Adrenal gland (tissue), 5 donors: ENCODE measurements around the gene SMTNL1.

Experiments
- POLR2A ChIP-seq, 2 donors: fragments of 450-650 bp; IDR thresholded peaks; one replicate each; pipeline ENCODE4 v1.6.1; 2017; ENCODE audit warnings: antibody characterized with exemption in 2 of 2, mild to moderate bottlenecking in 2 of 2, moderate library complexity in 1 of 2
- TF ChIP-seq, protein P1 (sequence below), 6 experiments: fragments of 450-650 bp in 4 of 6; fragments of 200-600 bp in 2 of 6; sonication (generic) in 1 of 6; IDR thresholded peaks; 1 replicate in 5 of 6; 2 replicates in 1 of 6; pipeline versions ENCODE4 v1.5.1 to v1.8.0; 2016 to 2021; ENCODE audit warnings: antibody characterized with exemption in 6 of 6, mild to moderate bottlenecking in 2 of 6, moderate library complexity in 1 of 6
- donor health status: DM: no; HTN: no; CAD: no.

DNA sequence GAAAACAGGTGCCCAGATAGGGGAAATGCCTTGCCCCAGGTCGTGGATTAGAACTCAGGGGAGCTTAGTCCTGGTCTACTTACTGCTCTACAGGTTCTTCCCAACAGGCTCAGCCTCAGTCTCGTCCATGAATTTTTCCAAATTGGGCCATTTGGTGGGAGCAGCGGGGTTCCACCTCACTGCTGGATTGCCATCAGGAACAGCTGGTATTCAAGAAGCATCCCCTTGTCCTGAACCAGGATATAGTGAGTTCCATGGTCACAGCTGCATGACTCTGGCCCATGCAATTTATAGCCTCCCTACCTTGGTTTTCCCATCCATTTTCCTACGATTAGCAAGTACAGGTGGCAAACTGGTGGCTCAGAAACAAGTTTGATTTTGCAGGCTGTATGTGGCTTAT is 36.7 kb downstream of the SMTNL1 start:
- TF ChIP-seq POLR2A (IDR thresholded peaks at IDR 0.05) = no peak
- TF ChIP-seq, protein P1, sequence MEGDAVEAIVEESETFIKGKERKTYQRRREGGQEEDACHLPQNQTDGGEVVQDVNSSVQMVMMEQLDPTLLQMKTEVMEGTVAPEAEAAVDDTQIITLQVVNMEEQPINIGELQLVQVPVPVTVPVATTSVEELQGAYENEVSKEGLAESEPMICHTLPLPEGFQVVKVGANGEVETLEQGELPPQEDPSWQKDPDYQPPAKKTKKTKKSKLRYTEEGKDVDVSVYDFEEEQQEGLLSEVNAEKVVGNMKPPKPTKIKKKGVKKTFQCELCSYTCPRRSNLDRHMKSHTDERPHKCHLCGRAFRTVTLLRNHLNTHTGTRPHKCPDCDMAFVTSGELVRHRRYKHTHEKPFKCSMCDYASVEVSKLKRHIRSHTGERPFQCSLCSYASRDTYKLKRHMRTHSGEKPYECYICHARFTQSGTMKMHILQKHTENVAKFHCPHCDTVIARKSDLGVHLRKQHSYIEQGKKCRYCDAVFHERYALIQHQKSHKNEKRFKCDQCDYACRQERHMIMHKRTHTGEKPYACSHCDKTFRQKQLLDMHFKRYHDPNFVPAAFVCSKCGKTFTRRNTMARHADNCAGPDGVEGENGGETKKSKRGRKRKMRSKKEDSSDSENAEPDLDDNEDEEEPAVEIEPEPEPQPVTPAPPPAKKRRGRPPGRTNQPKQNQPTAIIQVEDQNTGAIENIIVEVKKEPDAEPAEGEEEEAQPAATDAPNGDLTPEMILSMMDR (IDR thresholded peaks at IDR 0.05) = no peak
